Endodermal cell (in vitro differentiated cells): ENCODE measurements around the gene UBTFL1. TPM values are rescaled to one million over a fixed set of nuclear protein-coding genes. Genes with fewer than 3 reads are reported as not detected.

Experiments used
- DNase-seq: peaks from one replicate; pipeline ENCODE4 v3.0.0-alpha.2; 2017
- H3K27ac ChIP-seq: 2 replicates; pipeline ENCODE4 v1.5.1; 2013; ENCODE audit warnings: mild to moderate bottlenecking, low read depth, low read length, moderate library complexity
- H3K27me3 ChIP-seq: 2 replicates; pipeline ENCODE4 v1.6.1; 2013; ENCODE audit warnings: mild to moderate bottlenecking, low read length, moderate library complexity; ENCODE audit not compliant: insufficient read depth, control insufficient read depth, poor library complexity, severe bottlenecking
- H3K36me3 ChIP-seq: 2 replicates; pipeline ENCODE4 v1.7.0; 2013; ENCODE audit warnings: mild to moderate bottlenecking, low read length, moderate library complexity; ENCODE audit not compliant: control insufficient read depth, insufficient read depth
- H3K4me1 ChIP-seq: one replicate; pipeline ENCODE4 v1.7.0; 2013; ENCODE audit warnings: low read length; ENCODE audit not compliant: control insufficient read depth, insufficient read depth
- H3K4me3 ChIP-seq: 2 replicates; pipeline ENCODE4 v1.5.1; 2013; ENCODE audit warnings: mild to moderate bottlenecking, low read length, moderate library complexity
- H3K9ac ChIP-seq: 2 replicates; pipeline ENCODE4 v1.6.1; 2013; ENCODE audit warnings: mild to moderate bottlenecking, low read length, moderate library complexity; ENCODE audit not compliant: poor library complexity, severe bottlenecking; ENCODE audit errors: extremely low read depth
- H3K9me3 ChIP-seq: 2 replicates; pipeline ENCODE4 v1.6.1; 2013; ENCODE audit warnings: mild to moderate bottlenecking, low read length, moderate library complexity; ENCODE audit not compliant: control insufficient read depth
- H3K27ac Mint-ChIP-seq: 2 replicates; pipeline ENCODE4 v1.8.0; 2020; ENCODE audit warnings: mixed read lengths
- H3K27me3 Mint-ChIP-seq: 2 replicates; pipeline ENCODE4 v1.8.0; 2021; ENCODE audit warnings: mild to moderate bottlenecking, mixed read lengths; ENCODE audit not compliant: insufficient read depth
- H3K36me3 Mint-ChIP-seq: 2 replicates; pipeline ENCODE4 v1.8.0; 2020; ENCODE audit warnings: low read depth, mixed read lengths
- H3K4me1 Mint-ChIP-seq: 2 replicates; pipeline ENCODE4 v1.8.0; 2020; ENCODE audit warnings: mixed read lengths
- H3K4me3 Mint-ChIP-seq: 2 replicates; pipeline ENCODE4 v1.8.0; 2020; ENCODE audit warnings: mild to moderate bottlenecking, moderate library complexity, mixed read lengths
- H3K9me3 Mint-ChIP-seq: 2 replicates; pipeline ENCODE4 v1.8.0; 2020; ENCODE audit warnings: mild to moderate bottlenecking, mixed read lengths
- CTCF ChIP-seq: fragments of 200-600 bp; sonication (generic); conservative IDR thresholded peaks from 2 replicates; pipeline ENCODE4 v1.5.0; 2021; ENCODE audit warnings: antibody characterized with exemption, mild to moderate bottlenecking
- WGBS, 2 experiments: methylation state at CpG; one replicate each; pipeline versions ENCODE4 v1.1.5 to v1.1.7; 2013; ENCODE audit warnings: missing lambda C conversion rate in 2 of 2, mixed read lengths in 1 of 2; ENCODE audit not compliant: insufficient coverage in 1 of 2, insufficient read length in 1 of 2; 5-methylcytosine and 5-hydroxymethylcytosine counted together
- total RNA-seq, 2 donors: library from RNA; stranded (reverse); fragmentation: NEBNext Ultra II Directional in 1 of 2; extraction: Animal tissue kit (Norgen Biotek cat#: 25700) in 1 of 2; gene quantifications; 2 replicates in 1 of 2; 3 replicates in 1 of 2; pipeline ENCODE4 v1.2.1, GENCODE V29; 2021

Gene UBTFL1
- total RNA-seq, 2 donors from 2014 or later, result not detected

GRCh38 chr11:90133560-90134477 lies 48.1 kb downstream of the UBTFL1 start:
- Histone ChIP-seq H3K27ac (no peak overlapping the region), H3K4me1 (peaks cover 12% of the 10 kb centered on the region), H3K9me3 (no peaks in the 10 kb centered on the region), H3K36me3 (no peaks in the 10 kb centered on the region), H3K27me3 (peaks cover 9% of the 10 kb centered on the region), H3K4me3 (peak overlapping the region; percentile 79), H3K9ac (peak overlapping the region; percentile 36)
- Mint-ChIP-seq H3K4me1 (peaks cover 23% of the 10 kb centered on the region), H3K4me3 (peak overlapping the region; percentile 68), H3K27me3 (peaks cover 21% of the 10 kb centered on the region), H3K27ac (no peak overlapping the region), H3K9me3 (no peaks in the 10 kb centered on the region), H3K36me3 (no peaks in the 10 kb centered on the region)
- 18 to 27% methylated on average over 7 to 11 of the region's 11 CpGs for WGBS, 2 experiments
- no peak for DNase-seq
- TF ChIP-seq CTCF, result no peak

- H3K9ac ChIP-seq, result peak within 1 kb of the TSS; percentile 36
- H3K36me3 ChIP-seq, result no peaks in the 10 kb centered on the region
- Mint-ChIP-seq H3K4me1 (peaks cover 29% of the 10 kb centered on the region), H3K9me3 (no peaks in the 10 kb centered on the region), H3K27me3 (peaks cover 21% of the 10 kb centered on the region), H3K27ac (peak within 1 kb of the TSS; percentile 37), H3K36me3 (no peaks in the 10 kb centered on the region), H3K4me3 (peak within 1 kb of the TSS; percentile 68)
- H3K9me3 ChIP-seq, result no peaks in the 10 kb centered on the region
- H3K4me1 ChIP-seq, result peaks cover 14% of the 10 kb centered on the region
- peak within 1 kb of the TSS; percentile 33 for H3K27ac ChIP-seq
- peak; percentile 86 for DNase-seq
- peaks cover 9% of the 10 kb centered on the region for H3K27me3 ChIP-seq
- no peak for TF ChIP-seq CTCF
- peak within 1 kb of the TSS; percentile 79 for H3K4me3 ChIP-seq
- WGBS, 2 experiments, result 4 to 5% methylated on average over 9 to 25 of the region's 25 CpGs
Observed at GRCh38 chr11:90134478-90135003, 48.8 kb downstream of the UBTFL1 start, which contains the start of gene NAALAD2. NAALAD2 (plus strand) TSS chr11:90134663; CDS start chr11:90134759, 96 bp downstream.

GRCh38 chr11:90135016-90135415 lies 49.3 kb downstream of the UBTFL1 start:
- Mint-ChIP-seq H3K27me3 (peaks cover 21% of the 10 kb centered on the region), H3K36me3 (no peaks in the 10 kb centered on the region), H3K9me3 (no peaks in the 10 kb centered on the region), H3K27ac (peak overlapping the region; percentile 37), H3K4me3 (peak overlapping the region; percentile 68), H3K4me1 (peaks cover 33% of the 10 kb centered on the region)
- Histone ChIP-seq H3K4me3 (peak overlapping the region; percentile 79), H3K36me3 (no peaks in the 10 kb centered on the region), H3K4me1 (peaks cover 14% of the 10 kb centered on the region), H3K9me3 (no peaks in the 10 kb centered on the region), H3K27me3 (peaks cover 9% of the 10 kb centered on the region), H3K27ac (peak overlapping the region; percentile 33), H3K9ac (peak overlapping the region; percentile 36)
- no peak for TF ChIP-seq CTCF
- WGBS, 2 experiments, result 30% methylated on average over 5 of the region's 5 CpGs; no CpG with 5 or more reads in 1 of the 2 experiments
- no peak for DNase-seq

Other genes starting within 250 kb of the UBTFL1 start
- not detected for gene TRIM64B, start 207.5 kb upstream of the UBTFL1 start, total RNA-seq
- gene TRIM49D1, start 163.7 kb upstream of the UBTFL1 start, total RNA-seq, result not detected
- not detected for gene TRIM49D2, start 161.9 kb upstream of the UBTFL1 start, total RNA-seq
- gene TRIM64, start 119.9 kb upstream of the UBTFL1 start, total RNA-seq, result not detected
- not detected for gene TRIM49C, start 54.8 kb upstream of the UBTFL1 start, total RNA-seq
- 1 to 10 TPM; 3.3 to 8.8 TPM for gene NAALAD2, start 48.7 kb downstream of the UBTFL1 start, total RNA-seq
- 10 to 100 TPM; 54.6 to 56.9 TPM for gene CHORDC1, start 137.1 kb downstream of the UBTFL1 start, total RNA-seq